HEK293 (cell line): ENCODE data around the gene MCAT.

Experiments
- ZNF473 ChIP-seq: fragments of 450-650 bp; formaldehyde crosslinking; IDR thresholded peaks from 2 replicates; pipeline ENCODE4 v1.5.1; 2017; ENCODE audit warnings: missing biosample characterization, missing genetic modification characterization
- ZNF514 ChIP-seq: fragments of 450-650 bp; formaldehyde crosslinking; IDR thresholded peaks from 2 replicates; pipeline ENCODE4 v1.5.1; 2016; ENCODE audit warnings: missing biosample characterization, missing genetic modification characterization
- TF ChIP-seq, protein P1 (sequence below): fragments of 450-650 bp; formaldehyde crosslinking; IDR thresholded peaks from 2 replicates; pipeline ENCODE4 v1.5.1; 2016; ENCODE audit warnings: missing biosample characterization, missing genetic modification characterization
- TF ChIP-seq, protein P2 (sequence below): fragments of 450-650 bp; formaldehyde crosslinking; IDR thresholded peaks from 2 replicates; pipeline ENCODE4 v1.5.1; 2017; ENCODE audit warnings: missing biosample characterization, missing genetic modification characterization

DNA sequence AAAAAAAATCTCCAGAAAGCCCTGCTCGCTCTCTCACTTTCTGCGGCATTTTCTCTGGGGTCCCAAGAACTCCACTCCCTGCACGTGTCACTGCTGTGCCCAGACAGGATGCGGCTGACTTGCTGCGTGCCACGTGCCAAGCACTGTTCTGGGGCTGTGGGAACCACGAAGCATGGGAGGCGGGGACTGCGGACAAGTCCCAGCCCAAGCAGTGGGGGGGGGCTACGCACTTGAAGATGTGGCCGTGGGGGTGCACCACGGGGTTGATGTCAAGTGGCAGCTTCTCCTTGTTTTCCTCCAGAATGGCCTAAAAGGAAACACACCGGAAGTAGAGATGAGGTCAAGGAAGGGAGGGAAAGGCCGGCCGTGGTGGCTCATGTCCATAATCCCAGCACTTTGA is 32.9 kb upstream of the MCAT start:
- TF ChIP-seq, protein P1, sequence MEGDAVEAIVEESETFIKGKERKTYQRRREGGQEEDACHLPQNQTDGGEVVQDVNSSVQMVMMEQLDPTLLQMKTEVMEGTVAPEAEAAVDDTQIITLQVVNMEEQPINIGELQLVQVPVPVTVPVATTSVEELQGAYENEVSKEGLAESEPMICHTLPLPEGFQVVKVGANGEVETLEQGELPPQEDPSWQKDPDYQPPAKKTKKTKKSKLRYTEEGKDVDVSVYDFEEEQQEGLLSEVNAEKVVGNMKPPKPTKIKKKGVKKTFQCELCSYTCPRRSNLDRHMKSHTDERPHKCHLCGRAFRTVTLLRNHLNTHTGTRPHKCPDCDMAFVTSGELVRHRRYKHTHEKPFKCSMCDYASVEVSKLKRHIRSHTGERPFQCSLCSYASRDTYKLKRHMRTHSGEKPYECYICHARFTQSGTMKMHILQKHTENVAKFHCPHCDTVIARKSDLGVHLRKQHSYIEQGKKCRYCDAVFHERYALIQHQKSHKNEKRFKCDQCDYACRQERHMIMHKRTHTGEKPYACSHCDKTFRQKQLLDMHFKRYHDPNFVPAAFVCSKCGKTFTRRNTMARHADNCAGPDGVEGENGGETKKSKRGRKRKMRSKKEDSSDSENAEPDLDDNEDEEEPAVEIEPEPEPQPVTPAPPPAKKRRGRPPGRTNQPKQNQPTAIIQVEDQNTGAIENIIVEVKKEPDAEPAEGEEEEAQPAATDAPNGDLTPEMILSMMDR (tag by site-specific recombination): no peak
- no peak for TF ChIP-seq ZNF514
- no peak for TF ChIP-seq ZNF473 (tag by site-specific recombination)
- TF ChIP-seq, protein P2, sequence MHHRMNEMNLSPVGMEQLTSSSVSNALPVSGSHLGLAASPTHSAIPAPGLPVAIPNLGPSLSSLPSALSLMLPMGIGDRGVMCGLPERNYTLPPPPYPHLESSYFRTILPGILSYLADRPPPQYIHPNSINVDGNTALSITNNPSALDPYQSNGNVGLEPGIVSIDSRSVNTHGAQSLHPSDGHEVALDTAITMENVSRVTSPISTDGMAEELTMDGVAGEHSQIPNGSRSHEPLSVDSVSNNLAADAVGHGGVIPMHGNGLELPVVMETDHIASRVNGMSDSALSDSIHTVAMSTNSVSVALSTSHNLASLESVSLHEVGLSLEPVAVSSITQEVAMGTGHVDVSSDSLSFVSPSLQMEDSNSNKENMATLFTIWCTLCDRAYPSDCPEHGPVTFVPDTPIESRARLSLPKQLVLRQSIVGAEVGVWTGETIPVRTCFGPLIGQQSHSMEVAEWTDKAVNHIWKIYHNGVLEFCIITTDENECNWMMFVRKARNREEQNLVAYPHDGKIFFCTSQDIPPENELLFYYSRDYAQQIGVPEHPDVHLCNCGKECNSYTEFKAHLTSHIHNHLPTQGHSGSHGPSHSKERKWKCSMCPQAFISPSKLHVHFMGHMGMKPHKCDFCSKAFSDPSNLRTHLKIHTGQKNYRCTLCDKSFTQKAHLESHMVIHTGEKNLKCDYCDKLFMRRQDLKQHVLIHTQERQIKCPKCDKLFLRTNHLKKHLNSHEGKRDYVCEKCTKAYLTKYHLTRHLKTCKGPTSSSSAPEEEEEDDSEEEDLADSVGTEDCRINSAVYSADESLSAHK (tag by site-specific recombination): no peak
